Kidney (tissue), 14 donors: Measurements from ENCODE around the gene CTSL. TPM values are rescaled to one million over a fixed set of nuclear protein-coding genes. Genes with fewer than 3 reads are reported as not detected.

Experiments used
- DNase-seq, 5 donors: peaks; one replicate each; pipeline ENCODE4 v3.0.0-alpha.2; 2013 to 2020
- FAIRE-seq: peaks from 2 replicates; lab custom pipeline; 2012; peaks lifted over from hg19 to GRCh38; lab: Jason Lieb, UNC
- H3K27ac ChIP-seq, 2 donors: one replicate each; pipeline ENCODE4 v1.7.0; 2013; ENCODE audit warnings: low read depth in 2 of 2, low read length in 2 of 2, inconsistent platforms in 1 of 2
- H3K27me3 ChIP-seq: one replicate; pipeline ENCODE4 v1.7.1; 2013; ENCODE audit warnings: low read length, inconsistent platforms; ENCODE audit not compliant: control insufficient read depth, insufficient read depth
- H3K36me3 ChIP-seq, 3 donors: one replicate each; pipeline versions ENCODE4 v1.7.0 to v1.7.1; 2013; ENCODE audit warnings: low read length in 3 of 3, control low read depth in 1 of 3, inconsistent platforms in 1 of 3; ENCODE audit not compliant: insufficient read depth in 3 of 3, control insufficient read depth in 2 of 3
- H3K4me1 ChIP-seq, 3 donors: one replicate each; pipeline versions ENCODE4 v1.7.0 to v1.7.1; 2013; ENCODE audit warnings: low read length in 3 of 3, inconsistent platforms in 1 of 3, low read depth in 1 of 3; ENCODE audit not compliant: control insufficient read depth in 2 of 3, insufficient read depth in 2 of 3
- H3K4me3 ChIP-seq, 3 donors: one replicate each; pipeline versions ENCODE4 v1.7.0 to v1.8.1; 2013; ENCODE audit warnings: low read length in 3 of 3, control low read depth in 1 of 3, inconsistent platforms in 1 of 3
- H3K9ac ChIP-seq, 3 donors: one replicate each; pipeline versions ENCODE4 v1.7.0 to v1.7.1; 2013; ENCODE audit warnings: low read length in 3 of 3, control low read depth in 1 of 3, inconsistent platforms in 1 of 3
- H3K9me3 ChIP-seq, 3 donors: one replicate each; pipeline versions ENCODE4 v1.7.0 to v1.7.1; 2013; ENCODE audit warnings: low read length in 3 of 3, control low read depth in 1 of 3, inconsistent platforms in 1 of 3; ENCODE audit not compliant: control insufficient read depth in 2 of 3, insufficient read depth in 1 of 3
- CTCF ChIP-seq: IDR thresholded peaks from 3 replicates; pipeline ENCODE4 v1.5.1; 2012; ENCODE audit warnings: mild to moderate bottlenecking, moderate library complexity, borderline replicate concordance; ENCODE audit not compliant: insufficient read depth; ENCODE audit errors: extremely low read depth
- intact Hi-C: fragments of 100-400 bp; cut with DNase I; formaldehyde crosslinking; loops from one replicate; pipeline ENCODE4 v1.11.1; 2022
- polyA plus RNA-seq: library from polyadenylated mRNA; stranded (reverse); fragments of 350-450 nt; fragmentation: Illumina TruSeq; extraction: RNeasy Lipid Tissue Mini Kit (QIAGEN cat#74804); gene quantifications from one replicate; pipeline ENCODE4 v1.2.3, GENCODE V29; 2014; ENCODE audit warnings: low read depth, low replicate concordance; ENCODE audit not compliant: insufficient read depth
- total RNA-seq: library from RNA; stranded (reverse); fragmentation: NEBNext Ultra II Directional; extraction: Animal tissue kit (Norgen Biotek cat#: 25700); gene quantifications from one replicate; pipeline ENCODE4 v1.2.1, GENCODE V29; 2021
- donor health status: control.
- donor health status: control.
- donor health status: control.
- donor health status: control.
- donor health status: control.
- donor health status: DM: yes; HTN: yes; CAD: no.
- donor health status: Normal renal cell carcinoma (clear cell type).

CTSL gene
- total and polyA plus RNA-seq, 2 donors from 2014 or later, result 139 to 237 TPM

- Histone ChIP-seq H3K4me3 (no peak overlapping the region), H3K36me3 (no peaks in the 10 kb centered on the region), H3K27me3 (no peaks in the 10 kb centered on the region), H3K27ac (no peak overlapping the region), H3K4me1 (peaks cover 0 to 5% (median 4%) of the 10 kb centered on the region in 3 donors), H3K9ac (no peak overlapping the region), H3K9me3 (no peaks in the 10 kb centered on the region)
- FAIRE-seq (no peak), DNase-seq (no peak)
- no peak for TF ChIP-seq CTCF
- intact Hi-C loops, result no loop called here
Observed at GRCh38 chr9:87717456-87717855, 8.5 kb upstream of the CTSL start.

- intact Hi-C loops, result no loop called here
- Histone ChIP-seq H3K4me1 (no peaks in the 10 kb centered on the region), H3K9me3 (no peaks in the 10 kb centered on the region), H3K27ac (no peak overlapping the region), H3K36me3 (no peaks in the 10 kb centered on the region), H3K9ac (no peak overlapping the region), H3K27me3 (no peaks in the 10 kb centered on the region), H3K4me3 (no peak overlapping the region)
- no peak for FAIRE-seq
- TF ChIP-seq CTCF, result no peak
- no peak for DNase-seq
Observed at GRCh38 chr9:87718231-87718630, 7.7 kb upstream of the CTSL start.

GRCh38 chr9:87718852-87719612 lies 6.9 kb upstream of the CTSL start:
- Histone ChIP-seq H3K27me3 (no peaks in the 10 kb centered on the region), H3K4me3 (no peak overlapping the region), H3K9ac (no peak overlapping the region), H3K27ac (no peak overlapping the region), H3K9me3 (no peaks in the 10 kb centered on the region), H3K4me1 (no peaks in the 10 kb centered on the region), H3K36me3 (no peaks in the 10 kb centered on the region)
- TF ChIP-seq CTCF, result no peak
- FAIRE-seq (no peak), DNase-seq (no peak)
- intact Hi-C loops, result no loop called here
